KBM-7 (cell line): ENCODE data around the gene PIGC.

Experiments used
- DNase-seq: peaks from one replicate; pipeline ENCODE4 v3.0.0-alpha.2; 2015
- in situ Hi-C: fragments of 300-500 bp; cut with MboI; formaldehyde crosslinking; loops from 2 replicates; pipeline ENCODE4 v1.14.3; 2020; ENCODE audit warnings: low sequenced_read_pairs, low pct_unique_long_range_greater_than_20kb, mixed read lengths

PIGC gene

DNA sequence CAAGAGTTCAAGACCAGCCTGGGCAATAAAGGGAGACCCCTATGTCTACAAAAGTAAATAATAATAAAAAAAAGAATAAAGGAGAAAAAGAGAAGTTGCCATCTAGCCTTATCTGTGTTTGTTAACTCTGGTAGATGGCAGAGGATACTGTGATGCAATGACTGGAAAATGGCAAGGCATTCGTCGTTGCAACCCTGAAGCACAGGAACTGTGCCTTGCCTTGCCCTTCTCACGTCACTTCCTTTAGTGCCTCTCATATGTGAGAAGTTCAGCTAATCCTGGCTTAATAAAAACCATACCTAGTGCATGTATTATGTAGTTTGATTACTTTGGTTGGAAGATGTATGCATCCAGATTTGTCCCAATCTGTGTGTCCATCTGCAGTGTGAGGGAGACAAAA is 25.8 kb upstream of the PIGC start:
- DNase-seq: no peak
- in situ Hi-C loops: no loop called here

DNA sequence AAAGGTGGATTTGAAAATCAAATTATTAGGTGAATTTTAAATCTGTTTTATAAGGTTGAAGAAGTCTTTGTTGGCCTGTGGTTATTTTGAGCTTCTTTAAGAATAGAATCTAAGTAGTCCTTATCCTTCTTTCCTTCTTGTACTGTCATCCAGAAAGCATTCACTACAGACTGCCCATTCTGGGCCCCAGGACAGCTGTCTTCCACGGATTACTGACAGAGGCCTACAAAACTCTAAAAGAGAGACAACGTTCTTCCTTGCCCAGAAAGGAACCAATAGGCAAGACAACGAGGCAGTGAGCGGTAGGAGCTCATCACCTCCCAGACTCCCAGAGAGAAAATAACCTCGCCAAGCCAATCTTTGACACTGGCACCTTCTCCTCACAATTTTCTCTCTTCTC is 24.4 kb upstream of the PIGC start:
- no peak for DNase-seq
- in situ Hi-C loops: no loop called here

DNA sequence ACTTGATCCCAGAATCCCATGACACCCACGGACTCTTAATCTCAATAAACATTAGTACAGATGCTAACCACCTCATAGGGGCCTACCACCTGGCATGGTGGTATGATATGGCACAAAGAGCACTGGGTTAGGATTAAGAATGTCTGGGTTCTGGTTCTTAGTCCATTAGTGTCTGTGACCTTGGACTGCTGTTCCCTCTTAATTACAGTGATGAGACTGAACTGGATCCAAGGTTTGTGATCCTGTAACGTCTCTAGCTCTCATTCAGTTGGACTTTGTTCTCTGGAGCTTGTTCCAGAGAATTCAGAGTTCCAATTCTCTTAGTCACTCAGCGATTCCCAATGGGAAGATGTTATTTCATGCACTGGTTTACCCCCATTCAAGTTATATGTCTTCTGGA is 23.6 kb upstream of the PIGC start:
- in situ Hi-C loops: no loop called here
- no peak for DNase-seq

DNA sequence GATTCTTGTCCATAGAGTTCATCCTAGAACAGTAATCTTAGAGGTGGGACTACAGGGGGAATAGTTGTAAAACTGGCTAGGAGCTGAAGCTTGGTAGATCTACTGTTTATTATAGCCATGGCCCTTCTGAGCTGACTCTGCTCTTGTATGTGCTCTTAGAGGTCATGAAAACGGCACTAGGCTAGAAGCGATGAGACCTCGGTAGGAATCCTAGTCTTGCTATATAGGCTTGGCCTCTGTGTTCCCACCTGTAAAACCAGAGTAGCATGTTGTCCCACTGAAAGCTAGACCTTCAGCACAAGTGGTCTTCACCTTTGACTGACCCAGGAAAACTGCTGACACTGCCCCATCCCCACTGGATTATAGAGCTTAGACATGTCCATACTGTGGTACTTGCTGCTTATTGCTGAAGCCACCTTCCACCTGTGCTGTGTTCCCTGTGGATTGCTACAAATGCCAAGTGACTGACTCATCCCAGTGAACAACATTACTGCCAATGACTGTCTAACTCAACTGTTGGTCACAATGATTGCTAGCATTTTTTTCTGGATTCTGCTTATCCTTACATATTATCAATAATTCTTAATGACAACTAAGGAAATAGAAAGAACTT is 23.0 kb upstream of the PIGC start:
- DNase-seq: no peak
- in situ Hi-C loops: no loop called here

DNA sequence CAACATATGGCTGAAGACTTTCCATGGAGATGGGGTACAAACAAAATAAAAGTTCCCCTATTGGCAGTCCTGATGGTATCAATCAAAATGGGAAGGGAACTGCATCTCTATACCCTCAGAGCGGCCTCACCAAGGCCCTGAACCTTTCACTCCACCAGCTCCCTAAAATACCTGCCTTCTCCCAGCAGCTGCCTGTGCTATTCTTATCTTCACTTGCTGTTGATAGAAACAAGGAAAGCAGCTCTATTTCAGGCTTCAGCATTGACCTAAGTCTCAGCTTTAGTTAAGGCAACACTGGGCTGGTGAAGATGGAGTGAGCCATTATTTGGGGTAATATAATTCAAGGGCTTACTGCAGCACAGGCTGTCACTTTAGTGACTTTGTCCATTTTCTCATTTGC is 21.7 kb upstream of the PIGC start:
- no peak for DNase-seq
- in situ Hi-C loops: no loop called here

DNA sequence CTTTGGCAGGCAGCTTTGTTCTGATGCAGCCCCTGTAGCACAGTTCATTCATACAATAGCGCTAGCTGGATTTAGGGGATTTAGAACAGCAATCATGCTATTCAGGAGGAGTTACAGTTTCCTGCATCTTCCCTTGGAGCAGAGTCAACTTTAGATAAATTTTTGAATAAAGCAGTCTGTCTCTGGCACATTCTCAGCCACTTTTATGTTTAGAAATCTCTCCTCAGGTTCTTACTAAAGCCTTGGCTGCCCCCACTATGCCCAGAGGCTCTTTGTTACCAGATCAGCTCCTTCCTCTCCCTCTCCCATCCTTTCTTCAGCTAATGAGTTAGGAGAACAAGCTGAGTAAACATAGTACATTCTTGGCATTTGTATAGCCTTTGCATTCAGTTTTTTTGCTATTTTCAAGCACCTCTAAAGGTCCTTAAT is 17.0 kb upstream of the PIGC start:
- in situ Hi-C loops: no loop called here

DNA sequence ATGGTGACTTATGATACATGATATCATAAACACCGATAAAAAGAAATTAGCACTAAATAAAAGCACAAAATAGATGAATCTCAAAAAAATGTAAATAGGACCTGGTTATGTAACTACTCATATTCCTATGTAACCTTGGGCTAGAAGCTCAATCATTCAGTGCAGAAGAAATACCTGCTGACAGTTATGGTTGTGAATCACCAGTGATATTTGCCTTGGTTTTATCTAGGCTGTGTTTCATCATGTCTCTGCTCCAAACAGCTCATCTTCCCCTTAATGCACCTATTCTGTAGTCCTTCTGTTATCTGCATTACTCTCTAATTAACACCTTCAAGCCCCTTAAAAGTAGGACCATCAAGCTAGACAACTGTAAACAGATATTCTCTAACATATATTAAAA is 16.3 kb upstream of the PIGC start:
- in situ Hi-C loops: no loop called here
- DNase-seq: no peak

More for the DNA sequence above, 17.0 kb upstream of the PIGC start:
- DNase-seq: no peak

DNA sequence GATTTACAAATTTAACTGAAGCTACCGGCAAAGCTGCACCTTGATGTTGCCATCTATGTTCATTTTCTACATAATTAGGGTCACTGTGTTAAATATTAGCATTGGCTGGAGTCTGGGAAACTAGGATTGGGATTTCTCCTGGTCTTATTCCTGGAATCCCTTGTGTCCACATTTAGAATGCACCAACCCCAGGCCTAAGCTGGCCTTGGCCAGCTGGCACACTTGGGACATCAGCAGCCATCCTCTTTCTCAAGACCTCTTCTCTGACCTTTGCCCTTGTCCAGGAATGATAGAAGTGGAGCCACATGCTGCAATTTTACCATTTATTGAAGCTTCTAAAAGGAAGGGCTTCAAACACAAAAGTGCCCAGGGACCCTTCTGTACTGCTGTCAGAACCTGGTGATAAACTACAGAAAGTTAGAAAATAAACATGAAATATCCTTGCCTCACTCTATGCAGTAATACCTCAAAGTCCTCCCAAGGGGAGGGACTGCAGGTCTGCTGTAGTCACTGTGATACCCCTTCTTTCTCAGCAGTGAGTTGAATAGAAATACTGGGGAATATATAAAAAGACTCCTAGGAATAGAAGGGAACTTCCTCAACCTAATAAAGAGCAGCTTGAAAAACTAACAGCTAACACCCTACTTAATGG is 13.7 kb upstream of the PIGC start:
- DNase-seq: no peak
- in situ Hi-C loops: no loop called here

DNA sequence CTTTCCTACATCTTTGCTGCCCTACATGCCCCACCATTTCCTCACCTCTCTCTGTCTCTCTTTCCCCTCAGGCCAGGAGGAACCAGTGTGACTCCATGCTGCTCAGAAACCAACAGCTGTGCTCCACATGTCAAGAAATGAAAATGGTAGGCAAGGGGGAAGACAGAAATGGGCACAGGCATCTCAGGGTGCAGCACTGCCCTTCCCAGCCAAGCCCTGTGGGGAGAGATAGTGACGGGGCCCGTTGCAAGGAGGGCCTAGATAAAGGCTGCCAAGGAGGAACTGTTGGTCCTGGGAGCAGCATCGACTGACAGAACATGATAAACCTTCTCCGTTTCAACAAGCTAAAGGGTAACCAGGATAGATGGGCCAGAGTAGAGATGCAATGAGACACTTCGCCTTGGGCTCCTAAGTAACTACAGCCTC is 12.5 kb upstream of the PIGC start:
- no peak for DNase-seq
- in situ Hi-C loops: no loop called here

DNA sequence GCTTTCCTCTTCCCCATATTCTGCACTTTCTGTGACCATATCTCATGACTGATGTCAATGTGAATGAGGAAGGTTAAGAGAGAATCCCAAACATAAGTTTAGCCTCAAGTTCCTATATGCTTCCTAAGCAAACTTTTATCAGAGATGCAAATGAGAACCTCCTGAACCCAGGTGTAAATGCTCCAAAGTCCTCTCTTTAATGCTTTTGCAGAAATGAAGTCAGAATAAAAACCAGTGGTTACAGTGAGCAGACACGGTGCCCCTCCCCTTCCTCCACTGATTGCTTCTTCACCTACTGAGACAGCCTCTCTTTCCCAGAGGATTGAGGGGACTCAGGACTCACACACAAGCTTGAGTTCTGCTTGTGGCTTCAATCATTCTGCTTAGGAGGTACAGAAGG is 11.6 kb upstream of the PIGC start:
- in situ Hi-C loops: no loop called here
- DNase-seq: no peak

DNA sequence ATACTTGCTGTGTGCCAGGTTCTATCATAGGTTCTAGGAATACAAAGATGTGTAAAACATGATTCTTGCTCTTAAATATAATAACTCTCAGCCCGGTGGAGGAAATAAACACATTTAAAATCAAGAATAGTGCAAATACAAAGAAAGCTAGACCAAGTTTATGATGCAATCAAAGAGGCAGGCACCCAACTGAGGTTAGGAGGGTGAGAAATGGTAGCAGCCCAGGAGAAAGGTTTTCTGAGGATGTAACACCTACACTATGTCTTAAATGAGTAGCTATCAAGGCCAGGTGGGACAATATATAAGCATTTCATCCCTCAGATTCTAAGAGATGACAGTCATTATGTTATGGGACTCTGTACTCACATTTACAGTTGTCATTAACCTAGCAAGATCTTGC is 9.7 kb upstream of the PIGC start:
- in situ Hi-C loops: no loop called here

DNA sequence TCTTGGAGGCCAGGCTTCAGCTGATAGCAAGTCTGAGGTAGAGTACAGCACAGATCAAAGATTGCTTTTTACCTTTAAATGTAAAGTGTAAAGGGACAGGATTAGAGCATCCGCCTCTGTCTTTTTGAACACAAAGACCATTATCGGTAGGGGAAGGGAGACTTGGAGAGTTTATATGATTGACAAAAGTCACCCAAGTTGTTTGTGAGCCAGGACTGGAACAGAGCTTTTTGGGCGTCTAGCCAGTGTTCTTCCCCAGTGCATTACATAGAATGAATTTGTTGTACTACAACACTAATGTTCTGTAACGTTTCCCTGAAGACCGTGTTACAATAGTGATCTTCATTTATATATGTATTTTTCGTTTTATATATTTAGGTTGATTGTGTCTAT is 9.3 kb upstream of the PIGC start:
- in situ Hi-C loops: no loop called here

More for the DNA sequence above, 9.7 kb upstream of the PIGC start:
- no peak for DNase-seq

DNA sequence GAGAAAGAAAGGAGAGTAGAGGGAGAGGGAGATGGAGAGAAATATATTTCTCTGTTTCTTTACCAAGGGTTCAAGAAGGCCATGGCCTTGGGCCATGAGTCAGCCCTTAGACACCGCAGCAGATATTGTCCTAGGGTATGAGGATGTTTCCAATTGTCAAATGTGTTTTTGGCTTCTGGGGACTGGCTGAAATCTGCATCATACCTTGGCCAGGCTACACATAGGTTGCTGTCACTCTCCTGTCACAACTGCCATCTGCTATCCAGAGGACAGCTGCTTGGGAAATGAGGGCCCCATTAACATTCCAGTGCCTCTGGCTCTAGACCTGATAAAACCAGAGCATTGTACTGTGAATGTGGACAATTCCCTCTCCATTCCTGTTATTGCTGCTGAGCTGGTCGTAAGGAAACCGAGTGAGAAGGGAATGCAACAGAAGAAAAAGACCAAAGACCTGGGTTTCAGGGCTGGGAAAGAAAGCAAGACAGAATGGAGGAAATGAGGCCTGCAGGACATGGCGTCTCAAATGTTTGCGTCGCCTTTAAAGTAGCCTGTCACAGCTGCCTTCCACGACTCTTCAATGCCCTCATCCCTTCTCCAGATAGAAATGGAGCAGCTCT is 8.8 kb upstream of the PIGC start:
- DNase-seq: no peak
- in situ Hi-C loops: no loop called here

More for the DNA sequence above, 9.3 kb upstream of the PIGC start:
- DNase-seq: no peak

DNA sequence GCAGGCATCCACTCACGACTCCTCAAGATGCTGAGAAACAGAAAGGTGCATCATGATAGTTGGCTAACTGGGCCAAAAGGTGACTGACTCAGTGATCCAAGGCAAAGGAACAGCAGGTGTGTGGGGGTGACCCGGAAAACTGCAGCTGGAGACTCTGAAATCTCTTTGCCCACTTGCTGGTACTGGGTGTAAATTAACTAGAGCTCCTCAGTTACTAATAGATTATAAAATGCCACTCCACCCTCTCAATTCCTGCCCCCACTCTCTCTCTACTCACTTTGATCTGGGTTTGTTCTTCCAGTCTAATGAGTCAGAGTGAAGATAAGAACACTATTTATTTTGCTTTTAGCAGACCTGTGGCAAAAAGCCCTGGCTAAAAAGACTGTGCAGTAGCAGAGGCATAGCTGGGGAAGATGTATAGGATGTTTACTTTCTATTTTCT is 7.2 kb upstream of the PIGC start:
- in situ Hi-C loops: no loop called here
- DNase-seq: no peak

DNA sequence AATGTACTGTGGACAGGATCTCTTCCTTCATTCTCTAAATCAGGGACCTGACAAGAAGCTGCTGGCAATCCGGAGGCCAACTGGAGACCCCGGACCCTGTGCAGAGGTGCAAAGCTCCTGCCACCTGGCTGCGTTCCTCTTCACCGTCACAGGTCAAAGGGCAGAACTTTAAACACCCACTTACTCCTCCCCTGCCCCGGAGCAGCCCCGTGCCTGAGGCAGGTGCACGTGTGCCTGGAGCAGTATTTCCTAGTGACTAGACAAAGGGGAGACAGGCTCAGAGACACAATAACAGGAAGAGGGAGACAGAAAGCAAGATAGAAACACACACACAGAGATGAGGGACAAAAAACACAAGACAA is 6.6 kb upstream of the PIGC start:
- in situ Hi-C loops: no loop called here

DNA sequence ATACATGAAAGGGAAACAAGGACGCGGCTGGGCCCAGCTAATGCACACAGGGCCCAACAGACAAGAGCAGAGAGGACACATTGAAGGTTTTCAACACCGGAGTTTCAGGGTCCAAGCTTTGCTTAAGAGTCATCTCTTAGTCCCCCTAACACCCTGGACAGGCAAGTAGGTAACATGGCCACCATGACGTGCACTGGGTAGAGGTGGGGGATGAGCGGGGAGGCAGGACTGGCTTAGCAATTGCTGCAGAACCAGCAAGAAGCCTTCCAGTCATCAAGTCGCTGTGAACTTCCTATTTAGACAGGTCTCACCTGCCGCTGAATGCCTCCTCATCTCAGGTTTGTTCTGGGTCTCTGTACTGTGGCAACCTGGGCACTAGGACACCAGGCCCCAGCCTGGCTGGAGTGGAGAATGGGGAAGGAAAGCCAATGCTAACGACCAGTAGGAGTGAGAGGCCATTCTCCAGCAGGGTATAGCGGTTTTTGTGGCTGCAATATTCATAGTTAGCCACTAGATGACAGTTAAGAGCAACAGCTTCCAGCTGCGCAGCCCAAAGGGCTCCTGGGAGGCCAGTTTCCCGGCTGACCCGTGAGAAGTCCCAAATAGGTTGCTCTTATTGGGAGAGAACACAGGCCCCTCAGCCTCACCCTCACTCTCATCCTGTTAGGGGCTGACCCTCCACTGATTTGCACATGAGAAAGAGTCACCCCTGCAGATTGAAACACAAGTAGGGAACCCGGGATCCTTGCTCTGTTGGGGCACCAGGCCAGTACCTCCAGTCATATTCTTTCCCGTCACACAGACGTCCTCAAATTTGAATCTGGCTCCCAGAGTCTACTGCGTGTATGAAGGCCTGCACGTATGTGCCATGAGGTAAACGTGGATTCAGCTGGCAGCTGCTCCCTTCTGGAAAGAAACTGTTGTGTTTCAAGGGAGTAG is 6.0 kb upstream of the PIGC start:
- DNase-seq: peak; percentile 72
- in situ Hi-C loops: no loop called here

More for the DNA sequence above, 6.6 kb upstream of the PIGC start:
- no peak for DNase-seq

DNA sequence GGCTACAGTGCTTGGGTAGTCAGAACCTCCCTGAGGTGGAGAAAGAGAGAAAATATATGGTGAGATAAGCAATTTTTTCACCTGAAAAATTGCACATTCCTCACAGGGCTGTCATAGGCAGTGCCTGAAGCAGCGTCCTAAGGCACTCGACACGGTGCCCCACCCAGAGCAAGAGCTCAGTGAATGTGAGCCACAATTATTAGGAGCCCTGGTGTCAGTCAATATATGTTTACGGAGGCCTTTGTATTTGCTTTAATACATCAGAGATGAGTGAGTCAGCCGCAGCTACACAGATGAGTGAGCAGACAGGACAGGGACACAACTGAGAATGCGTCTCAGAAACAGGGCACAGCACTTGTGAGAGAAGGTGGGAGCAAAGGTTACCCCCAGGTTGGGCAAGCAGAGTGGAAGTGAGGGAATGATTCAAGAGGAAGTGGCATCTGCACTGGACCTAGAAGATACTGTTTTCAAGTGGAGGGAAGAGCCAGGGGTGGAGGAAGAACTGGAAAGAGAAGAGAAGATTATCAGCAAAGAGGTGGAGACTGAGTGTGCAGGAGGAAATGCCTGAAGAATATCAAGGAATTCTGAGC is 5.2 kb upstream of the PIGC start:
- in situ Hi-C loops: no loop called here
- no peak for DNase-seq

DNA sequence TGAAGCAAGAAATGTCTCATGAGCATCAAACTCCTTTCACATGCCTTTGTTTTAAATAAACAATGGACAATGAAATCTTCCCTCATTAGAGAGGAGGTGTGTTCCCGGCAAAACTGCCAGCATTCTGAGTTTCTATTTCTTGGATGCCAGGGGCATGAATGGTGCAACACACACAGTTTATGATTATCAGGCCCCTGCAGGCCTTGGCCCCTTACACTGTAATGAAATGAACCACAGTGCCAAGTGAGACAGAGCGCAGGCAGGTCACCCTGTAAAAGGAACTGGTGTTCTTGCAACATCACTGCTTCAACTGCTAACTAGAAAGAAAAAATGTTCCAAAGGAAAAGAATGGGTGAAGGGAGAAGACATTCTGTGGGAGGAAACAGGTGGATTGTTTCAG is 3.8 kb upstream of the PIGC start:
- in situ Hi-C loops: no loop called here
- DNase-seq: no peak

DNA sequence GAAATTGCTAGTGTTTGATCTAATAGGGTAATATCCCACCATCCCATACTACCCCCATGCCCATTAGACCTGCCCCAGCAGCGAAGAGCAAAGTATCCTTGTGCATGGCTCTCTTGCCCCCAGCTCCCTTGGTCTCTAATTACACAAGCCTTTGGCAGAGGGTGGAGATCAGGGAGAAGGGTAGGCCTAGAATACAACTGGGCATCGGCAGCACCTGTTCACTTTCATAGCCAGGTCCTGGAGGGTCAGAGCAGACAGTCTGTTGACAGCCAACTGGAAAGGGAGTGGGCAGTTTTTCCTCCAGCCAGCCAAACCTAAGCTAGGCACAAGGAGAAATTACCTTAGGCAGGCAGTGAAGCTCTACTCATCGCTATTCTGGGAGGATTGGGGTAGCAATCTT is 2.7 kb upstream of the PIGC start:
- no peak for DNase-seq
- in situ Hi-C loops: no loop called here
